Tibial nerve (tissue), 4 donors: ENCODE results near the gene TMEM132E. TPM values are rescaled to one million over a fixed set of nuclear protein-coding genes. Genes with fewer than 3 reads are reported as not detected.

ENCODE experiments used
- DNase-seq, 2 donors: peaks; one replicate each; pipeline ENCODE4 v3.0.0-alpha.2; 2019; ENCODE audit warnings: low spot score in 2 of 2
- H3K27ac ChIP-seq, 4 donors: fragments of 200-600 bp; sonication (generic) in 3 of 4; one replicate each; pipeline ENCODE4 v1.5.1; 2017 to 2019; ENCODE audit warnings: mild to moderate bottlenecking in 1 of 4
- H3K27me3 ChIP-seq, 2 donors: fragments of 200-600 bp; sonication (generic) in 1 of 2; one replicate each; pipeline versions ENCODE4 v1.5.1 to v1.6.0; 2017 to 2019
- H3K36me3 ChIP-seq, 3 donors: fragments of 200-600 bp; sonication (generic); one replicate each; pipeline ENCODE4 v1.5.1; 2018 to 2019
- H3K4me1 ChIP-seq, 4 donors: fragments of 200-600 bp; sonication (generic) in 3 of 4; one replicate each; pipeline ENCODE4 v1.5.1; 2017 to 2019
- H3K4me3 ChIP-seq, 4 donors: fragments of 200-600 bp; sonication (generic) in 3 of 4; one replicate each; pipeline ENCODE4 v1.5.1; 2017 to 2019; ENCODE audit warnings: mild to moderate bottlenecking in 1 of 4, moderate library complexity in 1 of 4
- H3K9me3 ChIP-seq, 4 donors: fragments of 200-600 bp; sonication (generic) in 3 of 4; one replicate each; pipeline ENCODE4 v1.5.1; 2017 to 2019
- CTCF ChIP-seq, 5 experiments: fragments of 200-600 bp in 3 of 5; fragments of 450-650 bp in 2 of 5; sonication (generic) in 3 of 5; IDR thresholded peaks; one replicate each; pipeline ENCODE4 v1.5.1; 2016 to 2019; ENCODE audit warnings: antibody characterized with exemption in 5 of 5, mild to moderate bottlenecking in 3 of 5, moderate library complexity in 2 of 5
- EP300 ChIP-seq, 2 donors: sonication (generic); formaldehyde crosslinking; IDR thresholded peaks; one replicate each; pipeline ENCODE4 v1.6.1; 2017; ENCODE audit warnings: antibody characterized with exemption in 2 of 2, mild to moderate bottlenecking in 1 of 2
- POLR2A ChIP-seq, 2 donors: fragments of 450-650 bp; IDR thresholded peaks; one replicate each; pipeline ENCODE4 v1.6.1; 2017; ENCODE audit warnings: antibody characterized with exemption in 2 of 2, mild to moderate bottlenecking in 2 of 2, moderate library complexity in 2 of 2
- WGBS, 2 donors: methylation state at CpG; one replicate each; pipeline ENCODE4 v1.1.5; 2018; 5-methylcytosine and 5-hydroxymethylcytosine counted together
- total RNA-seq, 4 donors: library from RNA; depleted of rRNA; stranded (reverse); fragments of >200 nt; gene quantifications; one replicate each; pipeline ENCODE4 v1.1.0, GENCODE V29; 2016

Gene TMEM132E
- total RNA-seq, 4 donors from 2014 or later: 0.42 to 0.59 TPM; not detected in 2

DNA sequence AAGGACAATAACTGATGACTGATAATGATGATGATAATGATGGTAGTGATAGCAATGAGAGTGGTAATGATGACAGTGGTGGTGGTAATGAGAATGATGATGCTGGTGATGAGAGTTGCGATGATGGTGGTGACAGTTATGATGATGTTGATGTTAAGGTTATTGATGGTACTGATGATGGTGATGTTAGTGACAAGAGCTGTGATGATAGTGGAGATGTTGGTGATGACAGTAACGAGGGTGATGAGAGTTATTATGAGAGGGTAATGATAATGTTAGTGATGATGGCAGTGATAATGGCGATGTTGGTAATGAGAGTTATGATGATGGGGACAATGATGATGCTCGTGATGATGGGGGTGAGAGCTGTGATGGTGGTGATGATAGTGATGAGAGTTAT is 13.2 kb upstream of the TMEM132E start:
- H3K27ac ChIP-seq: no peak overlapping the region
- peaks cover 0 to 36% of the 10 kb centered on the region in 2 donors for H3K27me3 ChIP-seq
- no peak overlapping the region for H3K4me3 ChIP-seq
- no peaks in the 10 kb centered on the region for H3K36me3 ChIP-seq
- DNase-seq: no peak
- no peaks in the 10 kb centered on the region for H3K9me3 ChIP-seq
- H3K4me1 ChIP-seq: no peaks in the 10 kb centered on the region
- 85 to 91% methylated on average over 4 of the region's 4 CpGs for WGBS, 2 donors
- TF ChIP-seq CTCF (IDR thresholded peaks at IDR 0.05): no peak
- TF ChIP-seq POLR2A (IDR thresholded peaks at IDR 0.05): no peak
- TF ChIP-seq EP300 (IDR thresholded peaks at IDR 0.05): no peak

DNA sequence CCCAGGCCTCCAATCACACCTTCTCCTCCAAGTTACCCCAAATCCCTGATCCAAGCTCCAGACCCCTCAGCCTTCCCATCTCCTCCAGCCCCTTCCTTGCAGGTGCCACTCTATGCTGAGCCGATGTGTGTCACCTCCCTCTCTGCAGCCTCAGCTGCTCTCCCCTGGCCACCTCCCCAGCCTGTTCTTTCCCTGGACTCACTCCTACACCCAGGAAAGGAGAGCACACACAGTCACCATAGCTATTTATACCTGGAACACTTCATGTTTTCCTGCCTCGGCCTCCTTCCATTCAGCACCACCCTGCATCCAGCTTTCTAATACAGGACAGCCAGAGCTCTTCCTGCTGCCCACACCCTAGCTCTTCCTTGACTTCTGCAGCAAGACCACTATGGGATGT is 12.5 kb upstream of the TMEM132E start:
- H3K4me3 ChIP-seq: no peak overlapping the region
- peaks cover 0 to 38% of the 10 kb centered on the region in 2 donors for H3K27me3 ChIP-seq
- no peak overlapping the region for H3K27ac ChIP-seq
- TF ChIP-seq EP300 (IDR thresholded peaks at IDR 0.05) (no peak), CTCF (IDR thresholded peaks at IDR 0.05) (no peak), POLR2A (IDR thresholded peaks at IDR 0.05) (no peak)
- DNase-seq: no peak
- no peaks in the 10 kb centered on the region for H3K4me1 ChIP-seq
- WGBS, 2 donors: 77 to 83% methylated on average over 2 of the region's 2 CpGs
- no peaks in the 10 kb centered on the region for H3K9me3 ChIP-seq
- H3K36me3 ChIP-seq: no peaks in the 10 kb centered on the region

- DNase-seq: no peak
- TF ChIP-seq CTCF (IDR thresholded peaks at IDR 0.05): no peak
- TF ChIP-seq POLR2A (IDR thresholded peaks at IDR 0.05): no peak
- no peak for TF ChIP-seq EP300 (IDR thresholded peaks at IDR 0.05)
- Histone ChIP-seq H3K36me3 (no peaks in the 10 kb centered on the region), H3K9me3 (no peaks in the 10 kb centered on the region), H3K27me3 (peaks cover 0 to 38% of the 10 kb centered on the region in 2 donors), H3K4me1 (no peaks in the 10 kb centered on the region), H3K27ac (no peak overlapping the region), H3K4me3 (no peak overlapping the region)
- whole genome bisulfite sequencing, 2 donors: 44 to 53% methylated on average over 10 to 11 of the region's 11 CpGs
Observed at GRCh38 chr17:34567691-34568465, 11.5 kb upstream of the TMEM132E start.

DNA sequence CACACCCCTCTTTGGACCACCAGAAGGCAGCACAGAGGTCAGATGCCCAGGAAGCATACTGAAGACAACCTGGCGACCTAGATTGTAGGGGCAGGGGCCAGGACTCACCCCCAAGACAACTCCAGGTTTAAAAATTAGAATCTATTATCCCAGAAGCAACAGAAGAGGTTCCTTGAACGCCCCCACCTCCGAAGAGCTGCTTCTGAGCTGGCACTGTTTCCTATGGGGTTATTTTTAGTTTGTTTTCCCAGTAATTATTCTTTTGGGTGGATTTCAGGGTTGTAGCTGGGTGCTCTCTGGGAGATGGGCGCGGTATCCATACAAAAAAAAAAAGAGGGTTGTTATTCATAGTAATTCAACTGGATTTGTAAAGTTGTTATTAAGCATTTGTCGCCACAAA is 10.4 kb upstream of the TMEM132E start:
- Histone ChIP-seq H3K36me3 (no peaks in the 10 kb centered on the region), H3K9me3 (no peaks in the 10 kb centered on the region), H3K27me3 (peaks cover 0 to 36% of the 10 kb centered on the region in 2 donors), H3K4me3 (no peak overlapping the region), H3K27ac (no peak overlapping the region), H3K4me1 (no peaks in the 10 kb centered on the region)
- 73 to 75% methylated on average over 6 of the region's 6 CpGs for WGBS, 2 donors
- TF ChIP-seq EP300 (IDR thresholded peaks at IDR 0.05) (no peak), CTCF (IDR thresholded peaks at IDR 0.05) (no peak), POLR2A (IDR thresholded peaks at IDR 0.05) (no peak)
- no peak for DNase-seq

- TF ChIP-seq POLR2A (IDR thresholded peaks at IDR 0.05) (no peak), EP300 (IDR thresholded peaks at IDR 0.05) (no peak), CTCF (IDR thresholded peaks at IDR 0.05) (no peak)
- Histone ChIP-seq H3K9me3 (peaks cover 0 to under 1% (median 0%) of the 10 kb centered on the region in 4 donors), H3K4me1 (no peaks in the 10 kb centered on the region), H3K27ac (no peak overlapping the region), H3K4me3 (no peak overlapping the region), H3K27me3 (peaks cover 0 to 38% of the 10 kb centered on the region in 2 donors), H3K36me3 (no peaks in the 10 kb centered on the region)
- WGBS, 2 donors: 45 to 62% methylated on average over 2 of the region's 2 CpGs
- DNase-seq: no peak
Observed at GRCh38 chr17:34569591-34569990, 9.8 kb upstream of the TMEM132E start.
